Lower leg skin (tissue), 3 donors: Measurements from ENCODE around the gene TFPI.

Experiments used
- CTCF ChIP-seq, 3 donors: fragments of 450-650 bp; IDR thresholded peaks; one replicate each; pipeline ENCODE4 v1.5.1; 2016; ENCODE audit warnings: antibody characterized with exemption in 3 of 3, mild to moderate bottlenecking in 3 of 3, moderate library complexity in 2 of 3
- POLR2A ChIP-seq, 2 donors: fragments of 450-650 bp; IDR thresholded peaks; one replicate each; pipeline ENCODE4 v1.6.1; 2016 to 2017; ENCODE audit warnings: antibody characterized with exemption in 2 of 2, mild to moderate bottlenecking in 1 of 2, moderate library complexity in 1 of 2

- TF ChIP-seq CTCF (IDR thresholded peaks at IDR 0.05) (no peak), POLR2A (IDR thresholded peaks at IDR 0.05) (no peak)
Observed at GRCh38 chr2:187526792-187527191, 27.4 kb downstream of the TFPI start.
